DMS114 treated with DMSO at 0.1 percent for 48 hours (cell line): Measurements from ENCODE around the gene TEC.
"Not testable (repeated sequence)": the region's sequence is repeated elsewhere in the genome, so short reads cannot be mapped to it uniquely, and the experiment has no call there.

Experiments used
- DNase-seq: peaks from one replicate; lab custom pipeline; 2025; ENCODE audit not compliant: unreplicated experiment; lab: John Stamatoyannopoulos, UW

Gene TEC

DNA sequence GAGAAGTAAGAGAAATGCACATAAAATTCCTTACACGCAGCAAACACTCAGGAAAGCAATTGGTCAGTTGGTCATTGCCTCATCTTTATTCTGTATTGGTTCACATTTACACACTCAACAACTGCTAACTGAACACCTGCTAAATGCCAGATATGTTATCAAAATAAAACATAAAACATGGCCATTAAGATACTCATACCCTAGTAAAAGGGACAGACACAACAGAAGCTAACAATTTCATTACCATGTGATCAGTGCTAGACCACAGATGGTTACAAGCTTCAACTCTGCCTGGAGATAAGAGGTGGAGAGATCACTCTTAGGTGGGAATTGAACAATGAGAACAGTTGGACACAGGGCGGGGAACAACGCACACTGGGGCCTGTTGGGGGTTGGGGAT, 26.2 kb downstream of the TEC start:
- DNase-seq, result no peak

DNA sequence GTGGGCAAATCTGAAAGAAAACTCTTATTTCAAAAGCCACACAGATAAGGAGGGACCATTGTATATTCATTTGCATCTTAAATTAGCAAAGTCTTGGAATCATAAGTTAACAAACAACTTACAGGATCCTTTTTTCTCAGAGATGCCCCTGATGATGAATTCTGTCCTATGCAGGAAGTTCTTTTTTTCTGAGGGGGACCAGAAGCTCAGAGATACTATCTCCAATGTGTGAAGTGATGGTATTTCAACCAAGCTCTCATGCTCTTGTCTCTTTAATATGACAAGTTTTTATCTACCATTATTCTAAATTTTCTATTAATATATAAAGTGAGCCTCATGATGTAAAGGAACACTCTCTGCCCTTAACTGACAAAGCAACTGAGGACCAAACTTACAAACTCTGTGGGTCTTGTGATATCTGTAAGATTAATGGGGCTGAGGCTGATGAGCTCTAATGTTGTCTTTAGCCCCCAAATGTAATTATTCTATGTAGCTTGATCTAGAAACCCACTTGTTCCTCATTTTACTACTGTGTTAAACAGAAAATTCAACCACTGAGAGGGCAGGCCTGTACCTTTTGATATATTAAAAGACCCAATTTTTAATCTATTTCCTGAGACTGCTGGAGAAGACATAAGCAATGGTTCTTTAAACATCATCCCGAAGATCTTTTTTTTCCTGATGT, 27.0 kb downstream of the TEC start:
- DNase-seq, result no peak

DNA sequence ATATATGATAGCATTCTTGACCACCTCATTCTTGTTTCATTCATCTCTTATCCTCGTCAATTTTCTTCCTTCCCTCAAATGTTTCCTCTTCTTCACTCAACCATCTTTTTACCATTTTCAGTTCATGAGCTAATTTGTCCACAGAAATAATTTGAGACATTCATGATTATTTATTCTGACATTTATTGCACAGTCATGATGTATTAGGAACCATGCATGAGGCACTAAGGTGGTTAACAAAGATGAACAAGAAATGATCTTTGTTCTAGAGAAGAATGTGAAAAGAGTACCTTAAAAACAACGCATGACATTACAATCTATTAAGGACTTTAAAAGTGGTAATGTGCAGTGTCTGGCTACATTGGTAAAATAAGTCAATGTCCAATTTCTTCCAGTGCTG, 27.9 kb downstream of the TEC start:
- no peak for DNase-seq

DNA sequence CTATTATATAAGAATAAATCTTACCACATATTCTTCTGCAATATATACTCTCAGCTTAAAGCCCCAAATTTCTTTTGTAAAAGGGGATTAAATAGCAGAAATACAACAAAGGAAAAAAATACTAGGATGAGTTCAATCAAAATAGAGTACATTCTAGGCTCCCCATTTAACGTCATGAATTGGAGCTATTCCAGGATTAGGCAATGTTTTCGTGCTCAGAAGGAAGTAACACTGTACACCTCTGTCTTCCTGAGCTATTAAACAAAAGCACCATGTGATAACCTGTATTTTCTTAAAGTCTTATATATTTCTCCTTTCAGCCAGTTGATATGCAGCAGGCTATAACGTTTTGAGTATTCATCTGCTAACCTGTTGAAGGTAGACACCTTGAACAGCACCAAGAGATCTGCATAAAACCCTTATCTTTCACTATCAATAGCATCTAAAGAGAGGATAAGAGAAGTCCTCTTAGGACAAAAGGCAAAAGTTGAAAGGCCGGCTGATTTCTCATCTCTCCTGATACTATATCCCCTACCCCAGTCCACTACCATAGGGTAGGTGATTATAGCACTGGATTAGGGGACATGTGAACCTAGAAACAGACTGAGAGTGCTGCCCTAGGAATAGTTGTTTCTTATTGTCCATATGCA, 31.5 kb downstream of the TEC start:
- no peak for DNase-seq

DNA sequence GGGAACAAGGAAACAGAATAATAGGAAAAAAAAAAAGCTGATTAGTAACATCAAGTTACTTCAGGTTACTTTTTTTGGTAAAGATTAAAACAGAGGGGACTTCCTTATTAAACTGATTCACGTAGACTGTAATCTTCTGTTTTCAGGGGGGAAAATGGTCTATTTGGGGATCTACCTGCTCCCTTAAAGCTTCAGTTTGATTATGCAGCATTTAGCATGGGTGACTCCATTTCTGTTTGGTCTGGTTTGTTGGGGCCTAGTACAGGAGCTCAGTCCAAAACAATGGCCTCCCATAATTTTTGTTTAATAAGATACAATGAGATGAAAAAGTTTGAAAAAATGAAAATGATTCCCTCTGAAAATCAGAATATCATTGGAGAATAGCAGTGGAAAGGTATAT, 34.6 kb downstream of the TEC start:
- DNase-seq, result no peak

DNA sequence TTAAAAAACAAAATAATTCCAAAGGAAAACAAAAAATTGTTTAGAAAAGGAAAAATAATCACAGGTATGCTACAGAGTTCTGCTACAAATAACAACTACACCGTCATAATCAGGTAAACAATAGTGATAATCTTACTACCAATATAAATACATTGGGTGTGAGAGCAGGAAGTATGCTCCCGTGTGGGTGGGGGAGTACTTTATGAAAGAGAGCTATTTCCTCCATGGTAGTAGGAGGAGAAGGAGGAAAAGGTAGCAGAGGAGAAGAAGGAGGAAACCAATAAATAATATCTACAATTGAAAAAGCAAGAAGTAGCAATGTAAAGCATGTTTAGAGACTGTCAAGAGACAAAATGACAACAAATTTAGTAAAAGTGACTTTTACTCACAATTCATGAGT, 35.1 kb downstream of the TEC start:
- DNase-seq, result no peak

DNA sequence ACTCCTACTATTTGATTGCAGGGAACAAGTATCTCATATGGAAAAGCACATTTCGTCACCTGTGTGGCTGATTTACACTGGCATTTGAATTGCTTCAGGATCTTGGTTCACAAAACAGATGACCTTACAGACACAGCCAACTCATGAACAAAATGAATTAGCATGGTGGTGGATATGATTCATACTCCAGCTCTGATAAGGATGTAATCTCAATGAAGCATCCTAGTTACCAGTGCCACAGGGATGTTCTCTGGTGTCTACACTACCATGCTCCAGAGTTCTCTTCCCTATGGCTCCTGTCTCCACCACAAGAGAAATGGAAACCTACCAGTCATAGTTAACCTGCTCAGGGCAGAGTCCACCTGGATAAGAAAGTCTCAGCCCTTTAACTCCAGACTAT, 40.7 kb downstream of the TEC start:
- no peak for DNase-seq

DNA sequence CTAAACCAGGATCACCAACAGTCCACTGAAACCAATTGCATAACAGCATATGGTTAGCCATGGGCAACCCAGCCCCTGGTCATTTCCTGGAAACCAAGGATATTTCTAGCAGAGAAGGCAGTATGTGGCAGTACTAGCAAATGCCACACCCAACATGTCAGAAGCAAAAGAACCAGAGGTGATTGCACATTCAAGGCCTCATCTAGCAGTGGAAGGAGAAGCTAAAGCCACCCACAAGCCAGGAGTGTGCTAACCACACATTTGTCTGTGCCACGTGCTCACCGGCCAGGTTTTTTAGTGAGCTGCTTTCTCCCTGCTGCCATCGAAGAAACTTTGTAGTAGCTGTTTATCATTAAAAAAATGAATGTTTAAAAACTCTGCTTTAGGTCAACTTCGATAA, 42.0 kb downstream of the TEC start:
- no peak for DNase-seq

DNA sequence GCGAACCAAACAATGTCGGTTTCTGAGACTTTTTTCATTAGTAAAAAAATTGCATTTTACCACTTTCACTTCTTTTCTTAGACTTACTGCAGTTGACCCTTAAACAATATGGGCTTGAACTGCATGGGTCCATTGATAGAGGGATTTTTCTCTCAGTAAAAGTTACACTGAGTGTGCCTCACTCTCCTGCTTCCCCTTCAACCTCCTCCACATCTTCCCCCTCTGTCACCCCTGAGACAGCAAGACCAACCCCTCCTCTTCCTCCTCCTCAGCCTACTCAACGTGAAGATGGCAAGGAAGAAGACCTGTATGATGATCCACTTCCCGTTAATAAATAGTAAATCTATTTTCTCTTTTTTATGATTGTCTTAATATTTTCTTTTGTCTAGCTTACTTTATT, 43.4 kb downstream of the TEC start:
- no peak for DNase-seq

DNA sequence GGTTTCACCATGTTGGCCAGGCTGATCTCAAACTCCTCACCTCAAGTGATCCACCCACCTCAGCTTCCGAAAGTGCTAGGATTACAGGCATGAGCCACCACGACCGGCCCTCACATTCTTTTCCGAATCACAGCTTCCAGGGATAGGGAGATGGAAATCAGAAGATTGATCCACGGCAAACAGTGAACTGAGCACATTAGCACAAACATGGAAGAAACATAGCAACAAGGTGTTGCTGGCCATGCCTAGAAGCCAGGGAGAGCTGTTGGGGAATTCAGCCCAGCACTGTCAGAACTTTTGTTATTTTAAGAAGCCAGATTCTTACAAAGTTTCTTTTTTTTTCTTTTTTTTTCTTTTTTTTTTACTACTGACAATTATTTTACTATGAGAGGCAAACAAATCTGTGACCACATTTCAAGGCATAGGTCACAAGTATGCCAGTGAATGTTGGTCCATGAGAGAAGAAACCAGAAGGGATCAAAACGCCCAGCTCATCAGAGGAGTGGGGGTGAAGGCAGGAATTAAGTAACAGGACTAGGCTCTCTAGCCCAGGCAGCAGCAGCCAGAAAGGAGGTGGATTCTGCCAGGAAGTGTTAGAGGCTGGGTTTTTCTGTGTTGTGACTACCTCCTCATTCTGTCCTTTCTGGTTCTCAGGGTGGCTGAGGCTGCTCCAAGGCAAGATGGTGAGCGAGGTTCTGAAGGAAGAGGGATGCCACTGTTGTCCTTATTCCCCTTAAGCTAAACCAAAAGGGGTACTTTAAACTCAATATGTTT, 44.1 kb downstream of the TEC start:
- DNase-seq, result no peak

DNA sequence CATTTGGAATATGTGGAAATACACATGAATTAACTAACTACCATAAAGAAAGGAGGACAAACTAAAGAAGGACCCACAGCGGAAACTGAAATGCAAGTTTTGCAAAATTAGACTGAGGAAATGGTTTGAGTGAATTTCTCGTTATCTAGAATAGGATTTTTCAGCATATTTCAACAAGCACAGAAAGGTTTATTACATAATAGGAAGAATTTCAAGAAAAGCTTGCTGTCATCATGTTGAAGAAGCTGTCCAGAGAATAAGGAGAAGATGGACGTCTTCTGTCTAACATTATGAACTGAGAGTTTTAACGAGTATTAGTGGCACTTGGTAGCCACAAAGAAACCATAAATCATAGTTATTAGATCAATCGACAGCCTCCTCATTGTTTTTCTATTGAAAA, 45.0 kb downstream of the TEC start:
- no peak for DNase-seq

DNA sequence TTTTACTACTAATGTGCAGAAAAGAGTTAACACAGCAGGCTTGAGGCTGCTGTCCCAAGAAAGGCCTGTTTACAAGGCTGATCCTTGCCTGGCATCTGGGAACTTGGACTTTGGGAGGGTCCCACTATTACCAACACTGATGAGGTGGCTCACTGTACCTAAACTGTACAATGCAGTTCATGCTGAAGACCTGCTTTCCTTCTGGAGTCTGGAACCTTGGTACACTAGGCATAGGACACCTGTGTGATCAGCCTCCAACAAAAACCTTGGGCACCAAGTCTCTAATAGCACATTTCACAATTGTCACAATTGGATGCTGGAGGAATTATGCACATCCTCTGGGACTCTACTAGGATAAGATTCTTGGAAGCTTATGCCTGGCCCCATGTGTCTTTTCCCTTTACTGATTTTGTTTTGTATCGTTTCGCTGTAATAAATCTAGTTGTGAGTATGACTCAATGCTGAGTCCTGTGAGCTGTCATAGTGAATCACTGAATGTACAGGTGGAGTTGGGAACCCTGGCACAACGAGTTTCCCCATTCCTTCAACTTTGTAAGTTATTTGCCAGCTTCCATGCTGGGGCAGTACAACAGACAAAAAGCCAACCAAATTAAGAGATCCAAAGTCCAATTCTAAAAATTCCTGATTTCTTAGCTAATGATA, 45.9 kb downstream of the TEC start:
- no peak for DNase-seq

DNA sequence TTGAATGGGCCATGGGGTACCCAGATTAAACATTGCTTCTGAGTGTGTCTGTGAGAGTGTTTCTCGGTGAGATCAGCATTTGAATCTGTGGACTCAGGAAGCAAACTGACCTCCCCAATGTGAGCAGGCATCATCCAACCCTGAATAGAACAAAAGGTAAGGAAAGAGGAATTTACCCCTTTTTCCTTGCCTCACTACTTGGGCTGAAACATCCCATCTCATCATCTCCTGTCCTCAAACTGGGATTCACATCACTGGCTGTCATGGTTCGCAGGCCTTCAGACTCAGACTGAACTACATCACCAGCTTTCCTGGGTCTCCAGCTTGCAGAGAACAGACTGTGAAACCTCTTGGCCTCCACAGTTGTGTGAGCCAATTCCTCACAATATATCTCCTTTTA, 47.1 kb downstream of the TEC start:
- no peak for DNase-seq

DNA sequence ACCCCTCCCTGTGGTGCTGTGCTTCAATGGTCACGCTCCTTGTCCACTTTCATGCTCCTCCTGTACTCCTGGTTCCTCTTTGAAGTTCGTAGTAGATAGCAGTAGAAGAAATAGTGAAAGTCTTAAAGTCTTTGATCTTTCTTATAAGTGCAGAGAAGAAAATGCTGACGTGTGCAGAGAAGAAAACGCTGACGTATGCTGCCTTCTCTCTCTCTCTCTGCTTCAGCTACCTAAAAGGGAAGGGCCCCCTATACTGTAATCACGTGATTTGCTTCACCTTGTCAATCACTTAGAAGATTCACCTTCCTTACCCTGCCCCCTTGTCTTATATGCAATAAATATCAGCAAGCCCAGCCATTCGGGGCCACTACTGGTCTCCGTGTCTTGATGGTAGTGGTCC, 50.2 kb downstream of the TEC start:
- not testable (repeated sequence) for DNase-seq

DNA sequence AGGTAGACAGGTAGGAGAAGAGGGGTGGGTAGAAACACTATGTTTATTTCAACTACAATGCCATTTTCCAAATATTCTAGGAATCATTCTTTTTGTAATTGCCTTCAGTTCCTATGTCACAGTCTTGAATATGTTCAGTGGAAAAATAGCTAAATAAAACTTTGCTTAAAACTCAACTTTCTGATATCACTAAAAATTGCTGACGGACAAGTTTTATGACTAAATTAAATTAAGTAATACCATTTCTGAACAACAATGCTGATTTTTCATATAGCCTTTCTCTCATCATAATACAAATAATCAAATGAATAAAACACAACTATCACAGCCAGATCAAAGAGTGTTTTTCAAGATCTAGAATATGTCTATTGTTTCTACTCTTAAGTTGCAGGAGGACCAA, 53.1 kb downstream of the TEC start:
- DNase-seq, result no peak

DNA sequence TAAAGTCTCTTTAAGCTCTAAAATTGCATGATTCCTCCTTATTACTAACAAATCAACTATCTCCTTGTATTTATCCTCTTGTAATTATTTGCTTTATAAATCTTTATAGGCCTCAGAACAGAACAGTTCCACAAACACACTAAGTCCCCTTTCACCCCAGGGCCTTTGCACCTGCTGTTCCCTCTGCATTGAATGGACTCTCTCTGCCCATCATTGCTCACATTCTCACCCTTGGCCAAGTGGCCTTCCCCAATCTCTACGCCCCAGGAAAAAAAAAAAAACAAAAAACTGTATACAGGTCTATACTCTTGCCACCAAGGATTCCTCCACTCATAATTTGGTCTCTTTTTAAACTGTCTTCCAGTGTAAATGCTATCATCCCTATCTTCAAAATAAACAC, 53.7 kb downstream of the TEC start:
- DNase-seq, result no peak

DNA sequence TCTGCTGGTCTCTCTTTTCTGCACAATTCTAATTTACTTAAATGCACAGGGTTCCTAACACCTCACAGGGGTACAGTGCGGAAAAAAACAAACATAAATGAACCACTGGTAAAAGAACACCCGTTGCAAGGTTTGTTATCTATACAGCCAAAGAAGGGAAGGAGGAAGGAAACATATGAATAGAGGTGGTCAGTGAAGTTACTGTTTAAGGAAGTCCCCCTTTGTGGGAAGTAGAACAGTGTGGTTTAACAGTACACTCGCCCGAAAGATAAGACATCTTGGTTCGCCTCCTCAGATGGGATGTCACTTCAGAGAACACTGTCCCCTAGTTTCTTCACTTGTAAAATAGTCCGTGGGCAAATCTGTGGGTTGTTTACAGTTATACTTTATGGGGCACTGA, 57.5 kb downstream of the TEC start:
- DNase-seq, result no peak

DNA sequence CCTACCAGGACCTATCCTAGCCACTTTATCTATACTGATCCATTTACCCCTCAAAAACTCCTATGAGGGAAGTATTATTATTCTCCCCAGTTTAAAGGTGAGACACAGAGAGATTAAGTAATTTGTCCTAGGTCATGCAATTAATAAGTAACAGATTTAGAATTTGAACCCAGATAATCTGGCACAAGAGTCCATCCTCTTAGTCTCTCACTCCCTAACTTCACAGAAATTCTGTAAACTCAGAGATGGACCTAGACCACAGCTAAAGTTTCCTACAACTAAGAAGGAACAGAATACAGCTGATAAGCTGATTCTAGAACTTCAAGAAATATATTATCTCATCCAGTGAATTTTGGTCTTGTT, 58.7 kb downstream of the TEC start:
- no peak for DNase-seq

DNA sequence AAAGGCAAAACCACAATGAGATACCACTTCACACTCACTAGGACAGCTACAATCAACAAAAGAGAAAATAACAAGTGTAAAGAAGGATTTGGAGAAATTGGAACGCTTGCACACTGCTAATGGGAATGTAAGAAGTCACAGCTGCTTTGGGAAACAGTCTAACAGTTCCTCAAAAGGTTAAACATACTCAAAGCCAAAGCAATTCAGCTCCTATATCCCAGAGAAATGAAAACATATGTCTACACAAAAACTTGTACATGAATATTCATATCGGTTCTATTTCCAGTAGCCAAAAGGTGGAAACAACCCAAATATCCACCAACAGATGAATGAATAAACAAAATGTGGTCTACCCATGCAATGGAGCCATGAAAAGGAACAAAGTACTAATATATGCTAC, 64.0 kb downstream of the TEC start:
- DNase-seq, result no peak

DNA sequence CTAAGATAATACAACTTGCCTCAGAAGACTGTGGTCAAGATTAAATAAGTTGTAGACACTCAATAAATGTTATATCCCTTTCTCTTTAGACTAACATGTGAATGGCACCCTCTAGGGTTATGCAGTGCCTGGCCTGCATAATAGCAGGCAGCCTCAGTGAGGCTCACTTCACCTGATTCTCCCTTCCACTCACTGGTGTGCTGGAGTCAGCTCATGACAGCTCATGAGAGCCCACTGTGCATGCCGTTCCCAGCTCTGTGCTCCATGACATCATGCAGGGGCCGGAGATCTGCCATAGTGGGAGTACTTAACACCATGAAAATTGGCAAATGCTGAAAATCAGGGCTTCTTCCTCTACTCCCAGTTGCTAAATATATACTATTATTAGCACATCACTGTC, 64.5 kb downstream of the TEC start:
- no peak for DNase-seq

DNA sequence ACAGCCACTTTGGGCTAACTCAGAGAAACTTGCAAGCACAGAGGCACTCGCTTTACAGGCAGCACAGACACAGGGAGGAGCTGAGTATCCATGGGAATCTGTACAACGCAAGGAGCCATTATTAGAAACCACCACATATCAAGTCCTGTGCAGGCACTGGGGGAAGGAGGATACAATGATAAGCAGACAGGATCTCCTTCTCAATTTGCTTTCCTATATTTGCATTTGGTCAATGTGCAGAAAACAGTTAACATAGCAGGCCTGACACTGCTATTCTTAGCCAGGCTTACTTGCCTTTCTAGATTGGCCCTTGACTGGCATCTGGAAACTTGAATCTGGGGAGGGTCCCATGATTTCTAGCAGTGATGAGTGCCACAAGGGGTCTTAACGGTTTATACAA, 65.8 kb downstream of the TEC start:
- DNase-seq, result no peak

DNA sequence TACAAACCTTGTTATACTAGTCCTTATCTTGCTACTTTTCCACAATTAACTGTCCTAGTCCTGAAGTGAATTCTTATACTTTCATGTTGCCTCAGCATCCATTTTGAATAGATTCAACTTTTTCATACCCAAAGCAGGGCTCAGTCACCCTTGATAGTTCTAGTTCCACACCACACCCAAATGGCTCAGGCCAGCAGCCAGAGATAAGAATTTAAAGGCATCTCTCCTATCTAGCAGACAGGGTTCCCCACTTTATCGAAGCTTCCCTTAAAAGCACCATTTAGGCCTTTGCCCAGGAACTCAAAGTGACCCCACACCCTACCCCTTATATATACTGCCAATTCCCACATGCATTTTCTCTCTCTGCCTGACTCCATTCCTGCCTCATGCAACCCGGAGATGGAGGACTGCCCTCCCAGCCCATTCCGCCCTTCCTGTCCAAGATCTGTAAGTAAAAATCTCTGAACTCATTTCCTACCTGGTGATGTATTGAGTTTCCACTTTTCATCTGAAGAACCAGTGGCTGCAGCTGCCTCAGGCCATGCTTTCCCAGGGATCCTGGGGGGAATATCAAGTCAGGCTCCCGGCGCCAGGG, 71.9 kb downstream of the TEC start:
- DNase-seq, result no peak
